ENCODE data around the gene EHMT1. TPM values are rescaled to one million over a fixed set of nuclear protein-coding genes. Genes with fewer than 3 reads are reported as not detected.
A peak's percentile ranks its signal among the peaks of the same experiment; 100 is the strongest.

EHMT1 gene
- total and polyA plus RNA-seq, 9 of the 15 experiments (the other 6 are each of a cell fraction or from before 2014, with no cell fraction given): 2.2 to 76.0 (median 36.4) TPM

DNA sequence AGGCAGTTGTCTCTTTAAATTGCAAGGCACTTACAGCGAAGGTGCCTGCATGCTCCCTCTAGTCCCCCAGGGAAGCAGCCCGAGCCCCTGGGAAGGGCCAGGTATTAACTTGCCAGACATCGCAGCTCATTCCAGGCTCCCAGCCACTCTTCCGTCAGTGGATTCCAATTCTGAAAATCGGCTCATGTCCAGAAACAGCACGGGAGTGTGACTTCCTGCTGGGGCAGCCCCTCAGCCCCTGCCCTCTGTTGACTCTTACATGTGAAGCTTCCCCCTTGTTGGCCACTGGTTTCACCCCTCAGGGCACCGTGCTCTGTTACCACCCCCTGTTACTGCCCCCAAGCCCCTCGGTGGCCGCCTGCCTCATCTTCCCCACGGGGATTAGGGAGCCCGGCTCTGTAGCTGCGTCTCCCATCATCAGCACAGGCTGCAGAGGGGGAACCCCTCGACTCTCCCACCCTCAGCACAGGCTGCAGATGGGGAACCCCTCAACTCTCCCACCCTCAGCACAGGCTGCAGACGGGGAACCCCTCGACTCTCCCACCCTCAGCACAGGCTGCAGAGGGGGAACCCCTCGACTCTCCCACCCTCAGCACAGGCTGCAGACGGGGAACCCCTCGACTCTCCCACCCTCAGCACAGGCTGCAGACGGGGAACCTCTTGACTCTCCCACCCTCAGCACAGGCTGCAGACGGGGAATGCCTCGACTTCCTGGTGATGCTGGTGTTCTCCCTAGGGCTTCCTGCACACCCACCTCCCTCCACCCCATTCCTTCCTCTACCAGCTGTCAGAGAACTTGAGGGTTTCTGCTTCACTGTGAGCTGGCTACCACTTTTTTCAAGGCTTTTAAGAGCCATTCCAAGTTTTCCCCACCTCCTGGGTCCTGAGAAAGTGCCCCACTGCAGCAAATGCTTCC, 247.7 kb downstream of the EHMT1 start:
- Histone ChIP-seq H3K4me1 (replicated peaks in 1 of 2; ENCODE audit: control insufficient read depth in 2 of 2, insufficient read depth in 2 of 2, low read length in 2 of 2) (no peaks in the 10 kb centered on the region), H3K9ac (ENCODE audit: insufficient read depth in 1 of 2, low read depth in 2 of 2, low read length in 2 of 2) (no peak overlapping the region), H3K27ac (ENCODE audit: extremely low read depth, low read depth, low read length) (no peak overlapping the region), H3K27me3 (ENCODE audit: control insufficient read depth in 2 of 2, insufficient read depth in 2 of 2, low read length in 2 of 2) (peaks cover 23 to 46% of the 10 kb centered on the region in 2 experiments), H3K4me3 (no peak overlapping the region), H3K36me3 (ENCODE audit: control insufficient read depth, insufficient read depth, low read length) (no peaks in the 10 kb centered on the region), H2AFZ (ENCODE audit: low read depth, low read length) (no peak overlapping the region), H3K4me2 (ENCODE audit: insufficient read depth, low read length) (no peak overlapping the region), H3K9me1 (ENCODE audit: control insufficient read depth, insufficient read depth, low read length) (no peaks in the 10 kb centered on the region), H3K79me2 (ENCODE audit: control insufficient read depth, insufficient read depth, low read length) (no peaks in the 10 kb centered on the region), H4K20me1 (replicated peaks; ENCODE audit: control insufficient read depth, insufficient read depth, low read length) (no peaks in the 10 kb centered on the region), H3K9me3 (replicated peaks; ENCODE audit: control insufficient read depth, insufficient read depth, low read depth, low read length) (no peaks in the 10 kb centered on the region)
- FAIRE-seq (no peak), DNase-seq (ENCODE audit: extremely low read depth in 1 of 4, low spot score in 3 of 4) (peak in 1 of 4 experiments; percentile 2), ATAC-seq (no peak)
- no TSS peak for BruUV-seq (replicated peaks)
- CTCF ChIA-PET (ENCODE audit: low intra/inter-chr PET ratio): no interaction called here
- no peak for TF ChIP-seq SRF (CRISPR knock-in tag; IDR thresholded peaks at IDR 0.05)
- TF ChIP-seq LARP7 (IDR thresholded peaks at IDR 0.05): no peak
- TF ChIP-seq NCOA1 (IDR thresholded peaks at IDR 0.05; ENCODE audit: low read depth): no peak
- TF ChIP-seq, protein P1, sequence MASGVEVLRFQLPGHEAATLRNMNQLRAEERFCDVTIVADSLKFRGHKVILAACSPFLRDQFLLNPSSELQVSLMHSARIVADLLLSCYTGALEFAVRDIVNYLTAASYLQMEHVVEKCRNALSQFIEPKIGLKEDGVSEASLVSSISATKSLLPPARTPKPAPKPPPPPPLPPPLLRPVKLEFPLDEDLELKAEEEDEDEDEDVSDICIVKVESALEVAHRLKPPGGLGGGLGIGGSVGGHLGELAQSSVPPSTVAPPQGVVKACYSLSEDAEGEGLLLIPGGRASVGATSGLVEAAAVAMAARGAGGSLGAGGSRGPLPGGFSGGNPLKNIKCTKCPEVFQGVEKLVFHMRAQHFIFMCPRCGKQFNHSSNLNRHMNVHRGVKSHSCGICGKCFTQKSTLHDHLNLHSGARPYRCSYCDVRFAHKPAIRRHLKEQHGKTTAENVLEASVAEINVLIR (CRISPR knock-in tag; IDR thresholded peaks at IDR 0.05): no peak
- TF ChIP-seq NCOA4 (IDR thresholded peaks at IDR 0.05; ENCODE audit: partially characterized antibody): no peak
- POLR2A ChIA-PET: interaction anchor here (0.6 to 1.3 kb wide), 2 partner anchors 8 to 1776 kb away, joined by 3 to 5 read pairs; no protein-coding TSS in a partner anchor
- in situ Hi-C loops (cut with MboI) (no loop called here), intact Hi-C loops (cut with micrococcal nuclease) (no loop called here)
- 4% methylated on average over 16 of the region's 21 CpGs for WGBS (ENCODE audit: insufficient coverage, low coverage, missing lambda C conversion rate)
